Choroid plexus epithelial cell (primary cell): ENCODE results near the gene RYR2.

Experiments used
- DNase-seq: peaks from one replicate; pipeline ENCODE4 v3.0.0-alpha.2; 2010; ENCODE audit warnings: low read depth
- H3K4me3 ChIP-seq: 2 replicates; pipeline ENCODE4 v1.5.1; 2011; ENCODE audit warnings: low read depth, mild to moderate bottlenecking, control low read depth, low read length, moderate library complexity
- CTCF ChIP-seq: conservative IDR thresholded peaks from 2 replicates; pipeline ENCODE4 v1.5.1; 2011; ENCODE audit warnings: low read depth, mild to moderate bottlenecking, control low read depth, inconsistent platforms, low read length, moderate library complexity

RYR2 gene

DNA sequence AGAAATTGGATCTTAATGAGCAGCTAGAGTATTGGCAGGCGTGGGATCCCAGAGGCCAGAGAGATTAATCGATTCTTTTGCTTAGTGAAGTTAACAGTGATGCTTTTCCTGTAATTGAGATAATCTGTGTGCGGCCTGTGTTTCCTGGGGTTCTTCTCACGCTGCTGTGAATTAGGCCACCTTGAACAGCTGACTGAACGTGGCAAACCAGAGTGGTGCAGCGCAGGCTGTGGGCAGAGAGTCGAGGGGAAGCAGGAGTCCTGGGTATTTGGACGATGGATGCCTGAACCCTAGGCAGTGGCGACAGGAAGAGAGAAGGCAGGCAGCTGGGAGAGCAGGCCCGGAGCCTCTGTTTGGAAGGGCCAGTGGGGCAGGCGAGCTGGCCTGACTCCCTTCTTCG, 51.7 kb downstream of the RYR2 start:
- no peak for TF ChIP-seq CTCF
- no peak overlapping the region for H3K4me3 ChIP-seq
- no peak for DNase-seq

DNA sequence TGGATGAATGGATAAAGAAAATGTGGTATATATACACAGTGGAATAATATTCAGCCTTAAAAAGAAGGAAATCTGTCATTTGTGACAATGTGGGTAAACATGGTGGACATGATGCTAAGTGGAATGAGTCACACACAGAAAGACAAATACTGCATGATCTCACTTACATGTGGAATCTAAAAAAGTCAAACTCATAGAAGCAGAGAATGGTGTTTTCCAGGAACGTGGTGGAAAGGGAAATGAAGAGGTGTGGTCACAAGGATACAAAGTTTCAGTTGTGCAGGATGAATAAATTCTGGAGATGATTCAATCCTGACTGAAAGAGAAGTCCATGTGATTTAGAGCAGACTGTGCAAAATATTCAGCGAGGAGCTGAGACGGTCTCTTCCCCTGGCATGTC, 56.6 kb downstream of the RYR2 start:
- TF ChIP-seq CTCF, result no peak

GRCh38 chr1:237103021-237103420, 61.0 kb downstream of the RYR2 start:
- H3K4me3 ChIP-seq, result no peak overlapping the region
- no peak for TF ChIP-seq CTCF
- no peak for DNase-seq

More for the DNA sequence above, 56.6 kb downstream of the RYR2 start:
- DNase-seq, result no peak
- no peak overlapping the region for H3K4me3 ChIP-seq

- H3K4me3 ChIP-seq, result no peak overlapping the region
- TF ChIP-seq CTCF, result no peak
- no peak for DNase-seq
These were observed 62.1 kb downstream of the RYR2 start for GRCh38 chr1:237104096-237104495.

GRCh38 chr1:237105826-237106225, 63.8 kb downstream of the RYR2 start:
- H3K4me3 ChIP-seq, result no peak overlapping the region
- DNase-seq, result no peak
- TF ChIP-seq CTCF, result no peak

GRCh38 chr1:237108297-237109040, 66.5 kb downstream of the RYR2 start:
- no peak overlapping the region for H3K4me3 ChIP-seq
- no peak for DNase-seq
- TF ChIP-seq CTCF, result no peak

- no peak overlapping the region for H3K4me3 ChIP-seq
- no peak for TF ChIP-seq CTCF
- DNase-seq, result no peak
These were observed 69.8 kb downstream of the RYR2 start for GRCh38 chr1:237111807-237112206.
